Kidney epithelial cell (primary cell): ENCODE results near the gene TMTC1. TPM values are rescaled to one million over a fixed set of nuclear protein-coding genes. Genes with fewer than 3 reads are reported as not detected.

Experiments
- DNase-seq: peaks from one replicate; pipeline ENCODE4 v3.0.0-alpha.2; 2010; ENCODE audit warnings: low read depth
- H3K27me3 ChIP-seq: 2 replicates; pipeline ENCODE4 v1.6.0; 2011; ENCODE audit warnings: low read length; ENCODE audit not compliant: control insufficient read depth, insufficient read depth
- H3K36me3 ChIP-seq: 2 replicates; pipeline ENCODE4 v1.5.1; 2011; ENCODE audit warnings: low read length; ENCODE audit not compliant: control insufficient read depth, insufficient read depth
- H3K4me3 ChIP-seq: 2 replicates; pipeline ENCODE4 v1.5.1; 2011; ENCODE audit warnings: low read depth, mild to moderate bottlenecking, control low read depth, low read length
- CTCF ChIP-seq: IDR thresholded peaks from 2 replicates; pipeline ENCODE4 v1.5.1; 2011; ENCODE audit warnings: mild to moderate bottlenecking, moderate library complexity, low read length, control low read depth, inconsistent platforms; ENCODE audit not compliant: insufficient read depth, poor library complexity, severe bottlenecking
- total RNA-seq: library from RNA; depleted of rRNA; stranded (reverse); fragments of >200 nt; gene quantifications from 2 replicates; pipeline ENCODE4 v1.2.3, GENCODE V29; 2015

The TMTC1 gene
- total RNA-seq, 1 donor from 2014 or later: 1.6 TPM

GRCh38 chr12:29508949-29509348, 274.8 kb downstream of the TMTC1 start:
- H3K36me3 ChIP-seq: no peaks in the 10 kb centered on the region
- H3K4me3 ChIP-seq: no peak overlapping the region
- H3K27me3 ChIP-seq: no peaks in the 10 kb centered on the region
- no peak for DNase-seq
- TF ChIP-seq CTCF: no peak

GRCh38 chr12:29505122-29505521, 278.6 kb downstream of the TMTC1 start:
- TF ChIP-seq CTCF: no peak
- no peaks in the 10 kb centered on the region for H3K36me3 ChIP-seq
- H3K27me3 ChIP-seq: no peaks in the 10 kb centered on the region
- no peak for DNase-seq
- no peak overlapping the region for H3K4me3 ChIP-seq

GRCh38 chr12:29503283-29503682, 280.5 kb downstream of the TMTC1 start:
- Histone ChIP-seq H3K4me3 (no peak overlapping the region), H3K27me3 (no peaks in the 10 kb centered on the region), H3K36me3 (no peaks in the 10 kb centered on the region)
- no peak for TF ChIP-seq CTCF
- no peak for DNase-seq

- no peak overlapping the region for H3K4me3 ChIP-seq
- DNase-seq: no peak
- H3K36me3 ChIP-seq: no peaks in the 10 kb centered on the region
- TF ChIP-seq CTCF: no peak
- H3K27me3 ChIP-seq: no peaks in the 10 kb centered on the region
Observed at GRCh38 chr12:29499235-29499634, 284.5 kb downstream of the TMTC1 start.

- H3K27me3 ChIP-seq: no peaks in the 10 kb centered on the region
- TF ChIP-seq CTCF: no peak
- DNase-seq: no peak
Observed at GRCh38 chr12:29497588-29497987, 286.2 kb downstream of the TMTC1 start, which contains the start of gene OVCH1. Gene OVCH1, minus strand, starts transcription at chr12:29497686. Its CDS starts 0 bp downstream, at chr12:29497686.

GRCh38 chr12:29492891-29493290, 290.9 kb downstream of the TMTC1 start:
- no peak for DNase-seq
- no peak for TF ChIP-seq CTCF
- no peaks in the 10 kb centered on the region for H3K27me3 ChIP-seq

More at GRCh38 chr12:29497588-29497987, 286.2 kb downstream of the TMTC1 start, which contains the start of gene OVCH1:
- Histone ChIP-seq H3K4me3 (no peak within 1 kb of the TSS), H3K36me3 (no peaks in the 10 kb centered on the region)

More at GRCh38 chr12:29492891-29493290, 290.9 kb downstream of the TMTC1 start:
- Histone ChIP-seq H3K36me3 (no peaks in the 10 kb centered on the region), H3K4me3 (no peak overlapping the region)
